K562 (cell line): ENCODE results near the gene KCND2. TPM values are rescaled to one million over a fixed set of nuclear protein-coding genes. Genes with fewer than 3 reads are reported as not detected.

Source experiments
- CBX2 ChIP-seq: fragments of 200-600 bp; sonication (generic); IDR thresholded peaks from one replicate; pipeline ENCODE4 v1.6.1; 2012; ENCODE audit warnings: mild to moderate bottlenecking, low read length, inconsistent platforms; ENCODE audit not compliant: insufficient read depth, poor library complexity, severe bottlenecking
- CEBPG ChIP-seq, 3 experiments: fragments of 200-800 bp in 1 of 3; sonication (Bioruptor generic) in 1 of 3; sonication (generic) in 1 of 3; formaldehyde crosslinking in 1 of 3; IDR thresholded peaks in 2 of 3; conservative IDR thresholded peaks in 1 of 3; 2 replicates each; pipeline versions ENCODE4 v1.6.1 to v1.8.0; 2016 to 2022; ENCODE audit warnings: missing compliant biosample characterization in 2 of 3, missing genetic modification characterization in 2 of 3, mild to moderate bottlenecking in 1 of 3, missing genetic modification reagents in 1 of 3
- COPS2 ChIP-seq: fragments of 450-650 bp; conservative IDR thresholded peaks from 2 replicates; pipeline ENCODE4 v1.6.1; 2016; ENCODE audit warnings: mild to moderate bottlenecking, moderate library complexity
- CTCF ChIP-seq, 3 experiments: IDR thresholded peaks in 2 of 3; conservative IDR thresholded peaks in 1 of 3; 2 replicates each; pipeline ENCODE4 v1.5.1; 2011 to 2012; ENCODE audit warnings: low read length in 3 of 3, mild to moderate bottlenecking in 3 of 3, control low read depth in 2 of 3, improper control_type of control experiment in 1 of 3, inconsistent platforms in 1 of 3, low read depth in 1 of 3, mixed read lengths in 1 of 3, moderate library complexity in 1 of 3; ENCODE audit not compliant: insufficient read depth in 2 of 3
- HIVEP1 ChIP-seq: fragments of 250-450 bp; sonication (Bioruptor Pico); IDR thresholded peaks from 2 replicates; pipeline ENCODE4 v1.4.0; 2020; ENCODE audit warnings: mild to moderate bottlenecking
- ID3 ChIP-seq, 2 experiments: fragments of 250-450 bp in 1 of 2; fragments of 450-650 bp in 1 of 2; sonication (Bioruptor Pico) in 1 of 2; IDR thresholded peaks; 2 replicates each; pipeline versions ENCODE4 v1.6.1 to v1.8.0; 2016 to 2021; ENCODE audit warnings: mild to moderate bottlenecking in 2 of 2, moderate library complexity in 2 of 2, missing compliant biosample characterization in 1 of 2, missing genetic modification characterization in 1 of 2
- L3MBTL2 ChIP-seq: fragments of 450-650 bp; IDR thresholded peaks from 2 replicates; pipeline ENCODE4 v1.6.1; 2016; ENCODE audit warnings: mild to moderate bottlenecking, moderate library complexity
- PKNOX1 ChIP-seq: fragments of 450-650 bp; IDR thresholded peaks from 2 replicates; pipeline ENCODE4 v1.6.1; 2016
- STAG1 ChIP-seq: sonication (generic); formaldehyde crosslinking; IDR thresholded peaks from 2 replicates; pipeline ENCODE4 v1.5.0; 2020; ENCODE audit warnings: missing genetic modification reagents, borderline replicate concordance
- TFE3 ChIP-seq: fragments of 450-650 bp; formaldehyde crosslinking; IDR thresholded peaks from 2 replicates; pipeline ENCODE4 v1.4.0; 2020; ENCODE audit warnings: mild to moderate bottlenecking, mixed read lengths
- ZBTB11 ChIP-seq, 3 experiments: fragments of 200-800 bp in 1 of 3; fragments of 250-450 bp in 1 of 3; fragments of 450-650 bp in 1 of 3; sonication (Bioruptor Pico) in 1 of 3; sonication (Bioruptor generic) in 1 of 3; formaldehyde crosslinking in 1 of 3; IDR thresholded peaks; 2 replicates each; pipeline versions ENCODE4 v1.6.1 to v1.8.0; 2016 to 2022; ENCODE audit warnings: mild to moderate bottlenecking in 2 of 3, missing genetic modification characterization in 2 of 3, missing compliant biosample characterization in 1 of 3, moderate library complexity in 1 of 3
- ZNF175 ChIP-seq: fragments of 200-800 bp; sonication (Bioruptor generic); IDR thresholded peaks from 2 replicates; pipeline ENCODE4 v1.6.1; 2016; ENCODE audit warnings: low read depth, mild to moderate bottlenecking, missing genetic modification characterization, missing compliant biosample characterization
- ZNF384 ChIP-seq: IDR thresholded peaks from 2 replicates; pipeline ENCODE4 v1.6.1; 2012; ENCODE audit warnings: low read depth, low read length, improper control_type of control experiment
- polyA plus RNA-seq, 8 experiments: library from polyadenylated mRNA; depleted of rRNA in 4 of 8; stranded (reverse) in 5 of 8; unstranded in 3 of 8; fragments of >200 nt; fragmentation: Nextera tagmentation in 2 of 8; fragmentation: Illumina TruSeq in 1 of 8; extraction: Ambion mirVana in 2 of 8; extraction: Trizol in 1 of 8; gene quantifications; 2 replicates each; pipeline versions ENCODE4 v1.2.1 to v1.2.3, GENCODE V29; 2011 to 2014; ENCODE audit warnings: inconsistent platforms in 1 of 8, missing spikeins in 1 of 8
- total RNA-seq, 7 experiments: library from RNA; depleted of rRNA in 6 of 7; stranded (reverse); fragments of >200 nt in 6 of 7; fragmentation: Illumina TruSeq in 2 of 7; extraction: Trizol in 2 of 7; gene quantifications; 2 replicates each; pipeline versions ENCODE4 v1.2.1 to v1.2.3, GENCODE V29; 2011 to 2021; ENCODE audit warnings: low replicate concordance in 1 of 7

The KCND2 gene
- total and polyA plus RNA-seq, 9 of the 15 experiments (the other 6 are each of a cell fraction or from before 2014, with no cell fraction given), result 0.03 to 0.12 TPM; not detected in 7

DNA sequence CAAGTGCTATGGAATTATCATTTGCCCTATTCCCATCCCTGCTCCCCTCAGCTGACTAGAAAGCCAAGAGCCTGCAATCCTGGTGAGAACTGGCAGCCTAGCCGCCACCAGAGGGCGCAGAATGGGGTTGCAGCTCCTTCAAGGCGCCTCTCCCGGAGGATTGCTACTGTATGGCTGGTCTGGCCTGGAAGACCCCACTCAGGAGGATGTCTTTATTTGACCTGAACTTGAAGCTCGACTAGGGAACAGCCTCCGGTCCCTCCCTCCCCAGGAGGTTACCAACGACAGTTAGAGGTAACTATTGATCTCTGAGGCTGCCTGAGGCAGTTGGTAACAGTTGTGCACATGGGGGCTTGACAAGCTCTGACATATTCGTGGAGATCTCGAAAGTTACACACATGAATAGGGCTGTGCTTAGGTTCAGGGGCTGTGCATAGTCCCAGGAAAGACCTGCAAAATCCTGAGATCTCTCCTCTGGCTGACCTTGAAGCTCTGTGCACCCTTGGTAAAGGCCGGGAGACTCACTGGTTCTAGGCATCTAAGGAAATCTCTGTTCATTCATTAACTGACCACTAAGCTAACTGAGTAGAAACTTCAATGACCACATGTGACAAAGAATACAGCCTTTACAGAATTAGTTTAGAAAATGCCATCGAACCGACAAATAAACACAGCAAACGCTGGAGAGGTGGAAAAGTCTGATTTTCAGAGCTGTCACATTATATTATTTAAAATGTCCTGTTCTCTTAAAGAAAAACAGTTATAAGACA is 519.3 kb downstream of the KCND2 start (continued):
- TF ChIP-seq ZBTB11 (CRISPR knock-in tag; IDR thresholded peaks at IDR 0.05), result no peak
- TF ChIP-seq STAG1 (CRISPR knock-in tag), result peak; percentile 58; the same call in 1 of the 2 replicates
- 0 out of 2 replicates have a peak, but pooled peaks have one; percentile 23 for TF ChIP-seq CEBPG (CRISPR knock-in tag; IDR thresholded peaks at IDR 0.05)
- no peak for TF ChIP-seq CEBPG (tag; conservative IDR thresholded peaks at IDR 0.05 in 1 of 2, IDR thresholded peaks at IDR 0.05 in 1 of 2)
- no peak for TF ChIP-seq ZNF175
- TF ChIP-seq L3MBTL2, result no peak
- TF ChIP-seq HIVEP1 (CRISPR knock-in tag), result no peak
- no peak for TF ChIP-seq PKNOX1
- TF ChIP-seq CBX2, result no peak
- TF ChIP-seq ZNF384, result peak; percentile 5; the same call in 1 of the 2 replicates
- no peak for TF ChIP-seq TFE3 (CRISPR knock-in tag)
- TF ChIP-seq ID3 (CRISPR knock-in tag; IDR thresholded peaks at IDR 0.05), result no peak
- no peak for TF ChIP-seq ID3 (tag; IDR thresholded peaks at IDR 0.05)
- no peak for TF ChIP-seq COPS2
- TF ChIP-seq CTCF (IDR thresholded peaks at IDR 0.05 in 2 of 3, conservative IDR thresholded peaks at IDR 0.05 in 1 of 3; ENCODE audit: insufficient read depth in 2 of 3, low read depth in 1 of 3, low read length in 3 of 3), result peak; percentile 94 to 99 (median 96)
